GM18907 (cell line): ENCODE data around the gene UBAP2.
A peak's percentile ranks its signal among the peaks of the same experiment; 100 is the strongest.
"Not testable (repeated sequence)": the region's sequence is repeated elsewhere in the genome, so short reads cannot be mapped to it uniquely, and the experiment has no call there.

Source experiments
- ATAC-seq: cut with Tn5 transposase; IDR thresholded peaks from one replicate; pipeline ENCODE4 v1.9.1; 2021; ENCODE audit warnings: mild to moderate bottlenecking, moderate library complexity; ENCODE audit not compliant: unreplicated experiment

UBAP2 gene

GRCh38 chr9:34049630-34050384 is 1.1 kb upstream of the UBAP2 start:
- no peak for ATAC-seq

DNA sequence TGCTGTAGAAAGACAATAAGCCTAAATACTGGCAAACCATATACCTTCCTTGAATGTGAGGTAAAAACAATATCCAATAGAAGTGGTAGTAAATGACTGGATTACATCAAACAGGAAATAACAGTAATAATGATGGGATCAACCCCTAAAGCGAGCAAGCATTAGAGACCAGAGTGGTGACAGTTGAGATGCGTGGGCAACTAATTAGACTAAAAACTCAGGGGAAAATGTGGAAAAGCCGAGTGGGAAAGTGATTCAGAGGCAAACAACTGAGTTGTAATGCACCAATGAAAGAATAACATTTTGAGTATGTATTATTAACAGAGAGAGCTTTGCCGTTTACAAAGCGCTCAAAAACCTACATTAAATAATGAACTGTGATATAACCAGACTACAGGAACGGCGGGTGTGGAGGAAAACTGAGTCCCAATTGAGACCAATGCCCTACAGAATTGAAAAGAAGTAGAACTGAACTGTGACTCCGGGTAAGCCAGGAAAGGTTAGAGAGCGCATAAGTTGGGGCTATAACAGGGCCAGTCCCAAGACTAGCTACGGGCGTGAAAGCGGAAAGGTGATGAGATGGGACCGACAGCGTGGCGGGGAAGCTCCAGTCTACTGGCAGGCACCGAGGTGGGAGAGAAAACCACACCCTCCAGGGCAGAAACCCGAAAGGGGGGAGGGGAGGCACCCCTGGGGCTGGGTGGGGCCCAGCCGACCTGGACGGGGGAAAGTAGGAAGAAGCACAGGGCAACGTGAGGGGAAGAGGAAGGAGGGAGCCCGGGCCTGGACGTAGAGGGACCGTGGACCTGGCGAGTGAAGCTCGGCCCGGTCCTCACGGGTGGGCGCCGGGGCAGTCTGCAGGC is 592 bp downstream of the UBAP2 start:
- peak; percentile 35 for ATAC-seq

- no peak for ATAC-seq
Observed at GRCh38 chr9:34046784-34047379, 1.8 kb downstream of the UBAP2 start.

- ATAC-seq, result no peak
Observed at GRCh38 chr9:34045903-34046302, 2.8 kb downstream of the UBAP2 start.

- ATAC-seq, result not testable (repeated sequence)
Observed at GRCh38 chr9:34042074-34042473, 6.6 kb downstream of the UBAP2 start.

DNA sequence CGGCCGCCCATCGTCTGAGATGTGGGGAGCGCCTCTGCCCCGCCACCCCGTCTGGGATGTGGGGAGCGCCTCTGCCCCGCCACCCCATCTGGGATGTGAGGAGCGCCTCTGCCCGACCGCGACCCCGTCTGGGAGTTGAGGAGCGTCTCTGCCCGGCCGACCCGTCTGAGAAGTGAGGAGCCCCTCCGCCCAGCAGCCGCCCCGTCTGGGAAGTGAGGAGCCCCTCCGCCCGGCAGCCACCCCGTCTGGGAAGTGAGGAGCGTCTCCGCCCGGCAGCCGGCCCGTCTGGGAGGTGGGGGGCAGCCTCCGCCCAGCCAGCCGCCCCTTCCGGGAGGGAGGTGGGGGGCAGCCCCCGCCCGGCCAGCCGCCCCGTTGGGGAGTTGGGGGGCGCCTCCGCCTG is 9.8 kb downstream of the UBAP2 start:
- not testable (repeated sequence) for ATAC-seq

- no peak for ATAC-seq
Observed at GRCh38 chr9:34037626-34038025, 11.1 kb downstream of the UBAP2 start.

GRCh38 chr9:34036625-34037024 is 12.1 kb downstream of the UBAP2 start:
- ATAC-seq, result no peak

DNA sequence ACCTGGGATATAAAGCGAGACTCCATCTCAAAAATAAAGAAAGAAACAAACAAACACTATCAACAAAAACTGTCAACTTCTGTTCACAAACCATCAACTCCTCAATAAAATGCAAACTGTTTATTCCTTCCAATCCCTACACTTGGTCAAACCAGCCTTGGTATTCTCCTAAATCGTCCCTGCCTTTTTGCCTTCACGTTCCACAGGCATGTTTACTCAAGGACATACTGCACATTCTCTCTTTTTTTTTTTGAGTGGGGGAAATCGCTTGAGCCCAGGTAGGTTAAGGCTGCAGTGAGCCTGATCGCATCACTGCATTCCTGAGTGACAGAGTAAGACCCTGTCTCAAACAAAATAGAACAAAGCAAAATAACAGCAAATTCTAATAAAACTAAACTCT is 13.0 kb downstream of the UBAP2 start:
- ATAC-seq, result no peak

DNA sequence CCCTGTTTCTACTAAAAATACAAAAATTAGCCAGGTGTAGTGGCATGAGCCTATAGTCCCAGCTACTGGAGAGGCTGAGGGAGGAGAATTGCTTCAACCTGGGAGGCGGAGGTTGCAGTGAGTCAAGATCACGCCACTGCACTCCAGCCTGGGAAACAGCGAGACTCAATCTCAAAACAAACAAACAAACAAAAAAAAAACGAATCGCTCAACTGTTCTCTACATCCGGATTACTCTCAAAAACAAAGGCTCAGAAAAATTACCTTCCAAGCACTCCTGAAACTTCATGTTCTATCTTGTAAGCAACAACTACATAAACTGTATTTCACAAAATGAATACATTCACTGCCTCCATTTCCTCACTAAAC is 14.0 kb downstream of the UBAP2 start:
- ATAC-seq, result no peak

DNA sequence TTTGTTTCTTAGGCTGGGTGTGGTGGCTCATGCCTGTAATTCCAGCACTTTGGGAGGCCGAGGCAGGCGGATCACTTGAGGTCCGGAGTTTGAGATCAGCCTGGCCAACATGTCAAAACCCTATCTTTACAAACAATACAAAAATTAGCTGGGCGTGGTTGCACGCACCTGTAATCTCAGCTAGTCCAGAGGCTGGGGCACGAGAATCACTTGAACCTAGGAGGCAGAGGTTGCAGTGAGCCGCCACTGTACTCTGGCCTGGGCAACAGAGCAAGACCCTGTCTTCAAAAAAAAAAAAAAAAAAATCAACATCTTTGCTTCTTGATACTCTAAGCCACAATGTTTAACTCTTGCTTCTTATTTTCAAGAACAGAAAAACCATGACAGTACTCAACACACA is 16.1 kb downstream of the UBAP2 start:
- no peak for ATAC-seq

- no peak for ATAC-seq
Observed at GRCh38 chr9:34027845-34028574, 20.7 kb downstream of the UBAP2 start.

DNA sequence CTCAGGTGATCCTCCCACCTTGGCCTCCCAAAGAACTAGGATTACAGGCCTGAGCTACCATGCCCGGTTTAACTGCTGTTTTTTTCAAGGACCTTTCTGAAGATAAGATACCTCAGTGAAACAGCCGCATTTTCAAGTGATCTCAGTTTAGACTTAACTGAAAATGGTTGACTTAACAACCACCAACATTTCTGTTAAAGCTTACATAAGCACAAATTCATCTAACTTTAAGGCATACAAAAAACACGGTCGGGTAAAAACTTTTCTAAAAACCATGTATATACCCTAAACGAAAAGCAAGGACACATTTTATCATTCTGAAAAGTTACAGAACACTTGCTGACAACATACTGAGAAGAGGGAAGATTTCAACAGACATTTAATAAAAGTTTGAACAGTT is 22.9 kb downstream of the UBAP2 start:
- ATAC-seq, result no peak

DNA sequence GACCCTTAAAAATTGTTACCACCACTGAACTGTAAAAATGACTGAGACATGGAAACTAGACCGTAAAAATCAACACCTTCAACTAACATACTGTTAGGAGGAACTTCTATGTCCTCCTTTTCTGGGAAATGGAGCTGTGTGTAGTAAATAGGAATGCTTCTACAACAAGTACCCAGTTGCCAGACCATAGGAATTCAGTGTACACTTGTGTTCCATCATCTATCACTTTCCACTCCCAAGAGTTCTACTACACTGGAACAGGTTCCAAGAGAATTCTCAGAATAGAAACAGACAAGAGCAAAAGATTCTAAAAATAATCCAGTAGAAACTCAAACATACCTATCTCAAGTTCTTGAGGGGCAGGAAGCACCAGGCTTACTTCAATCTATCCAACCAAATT is 23.6 kb downstream of the UBAP2 start:
- no peak for ATAC-seq

DNA sequence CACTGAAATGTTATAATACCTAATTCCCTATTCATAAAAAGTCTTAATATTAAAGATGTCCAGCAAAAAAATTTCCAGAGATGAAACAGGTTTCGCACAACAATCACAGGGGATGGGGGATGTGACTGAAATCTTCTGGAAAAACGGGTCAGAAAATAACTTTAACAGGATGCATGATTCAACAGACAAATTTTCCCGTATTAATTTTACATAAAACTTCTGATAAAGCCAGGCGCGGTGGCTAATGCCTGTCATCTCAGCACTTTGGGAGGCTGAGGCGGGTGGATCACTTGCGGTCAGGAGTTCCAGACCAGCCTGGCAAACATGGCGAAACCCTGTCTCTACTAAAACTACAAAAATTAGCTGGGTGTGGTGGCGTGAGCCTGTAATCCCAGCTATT is 24.2 kb downstream of the UBAP2 start:
- ATAC-seq, result not testable (repeated sequence)

- no peak for ATAC-seq
Observed at GRCh38 chr9:34016149-34016548, 32.5 kb downstream of the UBAP2 start.

DNA sequence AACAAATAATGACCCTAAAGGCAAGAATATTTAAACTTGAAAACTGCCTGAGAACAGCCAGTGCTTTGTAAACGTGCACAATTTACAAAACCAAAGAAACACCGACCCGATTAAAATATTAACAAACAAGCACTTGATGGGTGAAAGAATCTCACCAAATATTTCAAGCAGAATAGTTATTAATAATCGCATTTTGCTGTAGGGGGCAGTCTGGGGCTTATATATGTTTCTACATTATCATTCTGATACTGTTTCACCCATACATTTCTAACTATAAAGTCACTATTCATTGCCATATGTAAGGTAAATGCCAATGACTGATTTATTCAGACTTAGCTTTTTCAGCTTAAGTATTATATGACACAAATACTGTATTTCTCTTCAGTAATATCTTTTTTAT is 37.7 kb downstream of the UBAP2 start:
- no peak for ATAC-seq

- ATAC-seq, result no peak
Observed at GRCh38 chr9:34001951-34002350, 46.7 kb downstream of the UBAP2 start.

DNA sequence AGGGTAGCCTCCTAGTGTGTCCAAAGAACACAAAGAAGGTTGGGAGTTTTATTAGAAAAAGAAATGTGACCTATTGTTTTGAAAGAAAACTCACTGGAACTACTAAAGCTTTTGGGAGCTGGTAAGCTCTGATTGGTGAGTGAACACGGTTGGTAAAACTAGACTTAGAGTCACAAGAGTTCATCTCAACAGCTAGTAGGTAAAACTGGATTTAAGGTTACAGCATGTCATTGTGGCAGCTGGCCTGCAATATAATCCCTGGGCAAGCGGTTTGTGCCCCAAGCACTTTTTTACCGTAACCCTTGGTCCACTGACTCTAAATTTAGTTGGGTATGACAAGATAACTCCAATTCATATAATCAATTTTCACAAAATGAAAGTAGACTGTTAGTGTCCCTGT is 47.4 kb downstream of the UBAP2 start:
- ATAC-seq, result no peak

DNA sequence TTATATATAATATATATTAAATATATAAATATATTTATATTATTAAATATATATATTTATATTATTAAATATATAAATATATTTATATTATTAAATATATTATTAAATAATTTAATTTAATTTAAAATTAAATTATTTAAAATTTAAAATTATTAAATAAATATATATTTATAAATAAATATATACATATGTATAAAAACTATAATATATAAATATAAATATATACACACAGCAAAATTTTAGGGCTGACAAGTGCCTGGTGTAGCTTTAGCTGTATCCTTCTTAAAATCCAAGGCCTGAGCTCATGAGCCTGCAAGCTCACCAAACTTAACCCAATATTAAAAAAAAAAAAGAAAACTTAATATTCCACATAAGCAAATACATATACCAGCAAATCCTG is 53.2 kb downstream of the UBAP2 start:
- no peak for ATAC-seq

DNA sequence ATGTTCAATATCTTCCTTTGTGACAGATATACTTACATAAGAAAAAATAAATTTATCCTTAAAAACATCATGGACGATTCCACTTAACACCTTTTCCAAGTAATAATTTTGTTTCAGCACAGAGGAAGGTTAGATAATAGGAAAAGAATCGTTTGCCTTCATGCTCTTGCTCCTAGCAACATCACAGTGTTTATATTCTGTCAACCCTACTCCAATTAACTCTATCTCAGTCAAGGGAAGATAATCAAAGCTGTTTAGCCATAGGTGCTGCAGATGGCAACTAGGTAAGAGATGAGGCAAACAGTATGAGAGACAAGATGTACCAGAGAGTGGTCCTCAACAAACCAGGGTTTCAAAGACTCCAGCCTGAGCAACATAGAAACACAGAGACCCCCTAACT is 55.6 kb downstream of the UBAP2 start:
- ATAC-seq, result no peak
